Mucosa of descending colon (tissue), 3 donors: ENCODE measurements around the gene CTBP1. TPM values are rescaled to one million over a fixed set of nuclear protein-coding genes. Genes with fewer than 3 reads are reported as not detected.
"Not testable (repeated sequence)": the region's sequence is repeated elsewhere in the genome, so short reads cannot be mapped to it uniquely, and the experiment has no call there.

ENCODE experiments used
- ATAC-seq: fragments of 200-7000 bp; cut with Tn5 transposase; one replicate; pipeline ENCODE4 v1.9.1; 2020; ENCODE audit warnings: mild to moderate bottlenecking, moderate library complexity
- DNase-seq, 3 donors: peaks; one replicate each; pipeline ENCODE4 v3.0.0-alpha.2; 2020
- H3K36me3 ChIP-seq: fragments of 200-600 bp; one replicate; pipeline ENCODE4 v1.8.0; 2021; ENCODE audit warnings: low read depth, mild to moderate bottlenecking
- H3K4me1 ChIP-seq: fragments of 200-600 bp; one replicate; pipeline ENCODE4 v1.8.0; 2021; ENCODE audit warnings: low read depth, mild to moderate bottlenecking
- H3K4me3 ChIP-seq: fragments of 200-600 bp; one replicate; pipeline ENCODE4 v1.8.0; 2021; ENCODE audit warnings: mild to moderate bottlenecking
- H3K9me3 ChIP-seq: fragments of 200-600 bp; one replicate; pipeline ENCODE4 v1.8.0; 2021; ENCODE audit warnings: mild to moderate bottlenecking
- intact Hi-C, 2 donors: fragments of 100-400 bp; cut with DNase I in 1 of 2; cut with micrococcal nuclease in 1 of 2; formaldehyde crosslinking; loops; one replicate each; pipeline versions ENCODE4 v1.11.0 to v1.11.1; 2022; cut with DNase I, micrococcal nuclease
- total RNA-seq, 3 donors: library from RNA; stranded (reverse); fragmentation: NEBNext Ultra II Directional in 2 of 3; extraction: Animal tissue kit (Norgen Biotek cat#: 25700) in 2 of 3; gene quantifications; one replicate each; pipeline versions ENCODE4 v1.2.1 to v1.2.4, GENCODE V29; 2021 to 2023
- TF ChIP-seq, protein P1 (sequence below): fragments of 200-600 bp; IDR thresholded peaks from one replicate; pipeline ENCODE4 v1.8.0; 2022; ENCODE audit warnings: antibody characterized with exemption, mild to moderate bottlenecking
- donor health status: DM: no; HTN: no; CAD: no; lungs with moderate emphysema.
- donor health status: DM: no; HTN: no; CAD: no.
- donor health status: DM: no; HTN: yes; CAD: no.

The CTBP1 gene
- total RNA-seq, 3 donors from 2014 or later = 151 to 188 (median 168) TPM

DNA sequence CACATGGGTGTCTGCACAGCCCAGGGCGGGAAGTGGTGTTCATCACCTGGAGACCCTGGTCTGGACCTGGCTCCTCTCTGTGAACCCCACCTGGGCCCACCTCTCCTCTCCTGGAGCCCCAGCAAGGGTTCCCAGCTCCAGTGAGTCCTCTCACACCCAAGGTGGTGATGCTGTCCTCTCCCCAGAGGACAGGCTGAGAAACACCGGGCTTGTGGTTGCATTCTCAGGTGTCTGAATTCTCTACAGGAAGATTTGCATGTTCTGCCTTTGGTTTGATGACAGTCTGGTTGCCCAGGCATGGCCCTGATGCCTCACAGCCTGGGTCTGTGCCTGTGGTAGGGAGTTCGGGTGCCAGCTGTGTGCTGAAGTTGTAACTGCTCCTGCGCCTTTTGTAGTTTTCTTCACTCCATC is 44.6 kb upstream of the CTBP1 start:
- intact Hi-C loops = no loop called here
- TF ChIP-seq, protein P1, sequence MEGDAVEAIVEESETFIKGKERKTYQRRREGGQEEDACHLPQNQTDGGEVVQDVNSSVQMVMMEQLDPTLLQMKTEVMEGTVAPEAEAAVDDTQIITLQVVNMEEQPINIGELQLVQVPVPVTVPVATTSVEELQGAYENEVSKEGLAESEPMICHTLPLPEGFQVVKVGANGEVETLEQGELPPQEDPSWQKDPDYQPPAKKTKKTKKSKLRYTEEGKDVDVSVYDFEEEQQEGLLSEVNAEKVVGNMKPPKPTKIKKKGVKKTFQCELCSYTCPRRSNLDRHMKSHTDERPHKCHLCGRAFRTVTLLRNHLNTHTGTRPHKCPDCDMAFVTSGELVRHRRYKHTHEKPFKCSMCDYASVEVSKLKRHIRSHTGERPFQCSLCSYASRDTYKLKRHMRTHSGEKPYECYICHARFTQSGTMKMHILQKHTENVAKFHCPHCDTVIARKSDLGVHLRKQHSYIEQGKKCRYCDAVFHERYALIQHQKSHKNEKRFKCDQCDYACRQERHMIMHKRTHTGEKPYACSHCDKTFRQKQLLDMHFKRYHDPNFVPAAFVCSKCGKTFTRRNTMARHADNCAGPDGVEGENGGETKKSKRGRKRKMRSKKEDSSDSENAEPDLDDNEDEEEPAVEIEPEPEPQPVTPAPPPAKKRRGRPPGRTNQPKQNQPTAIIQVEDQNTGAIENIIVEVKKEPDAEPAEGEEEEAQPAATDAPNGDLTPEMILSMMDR = no peak
- H3K36me3 ChIP-seq = peaks cover 3% of the 10 kb centered on the region
- H3K4me3 ChIP-seq = no peak overlapping the region
- no peaks in the 10 kb centered on the region for H3K9me3 ChIP-seq
- DNase-seq (no peak), ATAC-seq (no peak)
- H3K4me1 ChIP-seq = peaks cover 31% of the 10 kb centered on the region

DNA sequence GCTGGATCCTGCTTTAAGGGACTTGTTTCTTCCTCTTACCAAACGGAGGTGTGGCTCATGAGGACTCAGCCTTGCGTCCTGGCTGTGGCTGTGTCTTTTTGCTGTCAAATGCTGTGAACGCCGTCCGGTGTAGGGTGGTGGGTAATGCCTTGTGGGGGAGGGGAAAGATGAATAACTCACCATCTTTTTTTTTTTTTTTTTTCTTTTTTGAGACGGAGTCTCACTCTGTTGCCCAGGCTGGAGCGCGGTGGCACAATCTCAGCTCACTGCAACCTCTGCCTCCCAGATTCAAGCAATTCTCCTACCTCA is 43.7 kb upstream of the CTBP1 start:
- DNase-seq, intact Hi-C loops, H3K36me3 ChIP-seq, ATAC-seq, H3K4me3 ChIP-seq, H3K9me3 ChIP-seq: not testable (repeated sequence)
- peaks cover 31% of the 10 kb centered on the region for H3K4me1 ChIP-seq

DNA sequence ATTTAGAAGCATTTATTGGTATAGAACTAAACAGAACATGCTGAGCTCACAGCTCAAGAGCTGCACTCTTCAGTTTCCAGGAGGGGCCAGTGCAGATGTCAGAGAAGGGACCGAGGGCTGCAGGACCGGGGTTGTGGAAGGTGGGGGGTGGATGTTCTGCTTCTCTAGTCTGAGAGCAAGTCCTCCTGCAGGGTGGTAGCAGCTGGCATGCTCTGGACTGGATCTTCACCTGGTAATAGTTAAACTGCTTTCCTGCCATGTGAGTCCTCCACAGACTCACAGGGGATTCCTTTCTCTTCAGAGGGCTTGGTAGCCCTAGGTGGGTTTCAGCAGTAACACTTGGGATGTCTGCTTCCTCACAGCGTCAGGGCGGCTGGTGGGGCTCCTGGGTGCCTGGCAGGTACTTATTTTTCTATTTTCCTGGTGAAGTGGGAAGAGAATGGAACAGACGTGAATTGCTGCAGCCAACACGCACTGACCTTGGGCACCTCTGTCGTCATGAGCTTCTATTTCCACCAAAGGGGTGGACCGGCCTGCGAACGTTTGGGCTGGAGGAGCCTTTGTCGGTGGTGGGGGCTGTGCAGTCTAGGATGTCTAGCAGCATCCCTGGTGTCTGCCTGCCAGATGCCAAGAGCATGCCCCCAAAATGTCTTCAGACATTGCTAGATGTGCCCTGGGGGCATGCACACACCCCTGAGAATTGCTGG is 43.2 kb upstream of the CTBP1 start:
- Histone ChIP-seq H3K4me1 (peaks cover 31% of the 10 kb centered on the region), H3K9me3 (no peaks in the 10 kb centered on the region), H3K4me3 (no peak overlapping the region), H3K36me3 (peaks cover 3% of the 10 kb centered on the region)
- TF ChIP-seq, protein P1 = no peak
- DNase-seq (no peak), ATAC-seq (no peak)
- intact Hi-C loops = no loop called here

DNA sequence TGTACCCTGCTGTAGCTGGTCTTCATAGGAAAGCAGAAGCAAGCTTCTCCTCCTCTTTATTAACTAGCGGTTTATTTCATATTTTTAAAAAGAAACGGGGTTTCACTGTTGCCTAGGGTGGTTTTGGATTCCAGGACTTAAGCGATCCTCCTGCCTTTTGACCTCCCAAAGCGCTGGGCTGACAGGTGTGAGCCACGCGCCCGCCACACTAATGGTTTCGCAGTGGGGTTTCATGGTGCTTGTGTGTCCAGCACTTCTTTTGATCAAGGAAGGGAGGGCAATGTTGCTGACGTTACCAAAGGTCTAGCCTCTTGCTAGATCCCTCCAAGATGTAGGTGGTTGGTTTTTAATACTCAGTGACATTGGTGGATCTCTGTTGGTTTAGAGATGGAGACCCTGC is 42.2 kb upstream of the CTBP1 start:
- Histone ChIP-seq H3K4me3 (no peak overlapping the region), H3K9me3 (no peaks in the 10 kb centered on the region), H3K4me1 (peaks cover 31% of the 10 kb centered on the region), H3K36me3 (no peaks in the 10 kb centered on the region)
- TF ChIP-seq, protein P1 = no peak
- intact Hi-C loops = no loop called here
- no peak for DNase-seq
- no peak for ATAC-seq

DNA sequence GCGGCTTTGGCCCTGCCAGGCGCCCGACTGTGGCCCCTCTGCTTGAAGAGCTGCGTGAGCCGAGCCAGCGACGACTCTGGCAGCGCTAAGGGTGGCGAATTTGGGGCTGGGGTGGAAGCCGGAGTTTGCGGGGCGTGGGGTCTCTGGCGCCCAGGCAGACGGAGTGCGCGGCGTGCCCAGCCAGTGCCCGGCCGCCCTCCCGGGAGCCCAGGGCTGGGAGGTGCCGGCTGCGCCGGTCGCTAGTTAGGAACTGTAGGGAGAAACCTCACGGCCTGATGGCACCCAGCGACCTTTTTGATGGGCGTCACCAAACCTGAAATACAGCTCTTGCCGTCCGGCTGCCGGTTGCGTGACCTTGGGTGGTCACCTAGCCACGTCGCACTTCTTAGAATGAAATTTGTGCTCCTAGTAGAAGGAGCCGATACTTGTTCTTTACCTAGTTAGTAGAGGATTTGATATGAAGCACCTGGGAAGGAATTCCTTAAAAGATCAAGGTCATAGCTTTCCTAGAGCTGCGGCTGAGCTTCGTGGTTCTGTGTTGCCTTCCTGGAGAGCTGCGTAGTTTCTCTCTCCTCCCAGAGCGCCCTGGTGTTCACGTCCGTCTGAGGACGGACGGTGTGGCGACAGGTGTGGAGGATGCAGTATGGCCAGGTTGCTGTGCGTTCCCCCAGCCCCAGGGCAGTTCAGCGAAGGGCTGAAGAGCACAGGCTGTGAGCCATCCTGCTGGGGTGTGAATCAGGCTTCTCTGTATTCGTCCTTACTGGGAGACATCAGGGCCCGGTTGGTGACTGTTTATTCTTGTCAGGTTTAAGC is 41.4 kb upstream of the CTBP1 start:
- DNase-seq (peak in 2 of 3 donors; percentile 69 to 70), ATAC-seq (peak; percentile 51)
- H3K9me3 ChIP-seq = no peaks in the 10 kb centered on the region
- TF ChIP-seq, protein P1 = no peak
- intact Hi-C loops = no loop called here
- peak overlapping the region; percentile 99 for H3K4me3 ChIP-seq
- H3K36me3 ChIP-seq = no peaks in the 10 kb centered on the region
- H3K4me1 ChIP-seq = peaks cover 31% of the 10 kb centered on the region
